ENCODE measurements around the gene SUMO1. TPM values are rescaled to one million over a fixed set of nuclear protein-coding genes. Genes with fewer than 3 reads are reported as not detected.

Gene SUMO1
- total and polyA plus RNA-seq, 2 donors (not counting 3 experiments of a cell fraction or from before 2014, with no cell fraction given): 38.5 to 105 TPM

DNA sequence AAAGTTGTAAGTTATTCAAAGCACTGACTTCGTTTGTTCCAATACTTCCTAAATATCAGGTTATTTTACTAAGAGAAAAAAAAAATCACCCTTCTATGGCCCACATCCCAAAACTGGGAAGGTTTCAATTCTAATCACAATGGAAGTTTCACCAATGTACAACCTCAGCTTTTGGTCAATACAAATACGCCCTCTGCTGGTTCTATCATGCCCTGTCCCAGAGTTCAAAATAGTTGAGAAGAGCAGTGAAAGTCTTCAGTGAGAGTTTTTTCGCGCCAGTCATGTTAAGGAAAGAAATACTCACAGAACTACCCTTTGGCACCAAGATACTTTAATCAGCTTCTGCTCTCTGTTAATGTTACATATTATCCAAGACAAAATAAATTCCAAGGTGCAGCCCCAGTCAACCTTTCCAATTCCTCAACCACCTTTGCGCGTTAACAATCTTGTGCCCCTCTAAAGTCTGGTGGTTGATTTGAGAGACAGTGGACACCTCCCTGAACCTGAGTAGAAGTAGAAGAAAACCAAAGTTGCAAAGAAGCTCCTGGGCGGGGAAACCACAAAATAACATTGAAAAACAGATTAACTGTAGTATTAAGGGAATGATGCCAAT is 59.9 kb downstream of the SUMO1 start:
- H3K9me1 ChIP-seq (replicated peaks; ENCODE audit: control insufficient read depth, extremely low read depth, insufficient read depth, low read length): no peaks in the 10 kb centered on the region
- BruUV-seq (replicated peaks): no TSS peak
- POLR2A ChIA-PET: no interaction called here
- H3K4me3 ChIP-seq (replicated peaks in 1 of 3; ENCODE audit: insufficient read depth in 1 of 3, low read depth in 1 of 3, low read length in 3 of 3): no peak overlapping the region
- TF ChIP-seq, protein P1, sequence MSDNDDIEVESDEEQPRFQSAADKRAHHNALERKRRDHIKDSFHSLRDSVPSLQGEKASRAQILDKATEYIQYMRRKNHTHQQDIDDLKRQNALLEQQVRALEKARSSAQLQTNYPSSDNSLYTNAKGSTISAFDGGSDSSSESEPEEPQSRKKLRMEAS (IDR thresholded peaks at IDR 0.05; ENCODE audit: insufficient read depth, insufficient read length): no peak
- TF ChIP-seq CTCF (IDR thresholded peaks at IDR 0.05; ENCODE audit: extremely low read depth in 1 of 2, insufficient read depth in 1 of 2, low read depth in 1 of 2, low read length in 2 of 2): peak; percentile 67 to 79
- no peaks in the 10 kb centered on the region for H3K9me3 ChIP-seq (replicated peaks; ENCODE audit: control insufficient read depth, insufficient read depth, low read length)
- H3K4me2 ChIP-seq (ENCODE audit: insufficient read depth, low read length): no peak overlapping the region
- CTCF ChIA-PET: interaction anchor here (0.6 to 7.5 kb wide), 21 partner anchors 9 to 942 kb away, joined by 3 to 92 read pairs (median 4); partner anchors contain the start of genes STRADB and TRAK2
- no peak overlapping the region for H2AFZ ChIP-seq (ENCODE audit: low read depth, low read length)
- no peaks in the 10 kb centered on the region for H3K4me1 ChIP-seq (ENCODE audit: control insufficient read depth, extremely low read depth, insufficient read depth, low read length)
- dilution Hi-C loops (cut with MboI; ENCODE audit: extremely low pct_ligation_motif_present, low sequenced_read_pairs) (no loop called here), intact Hi-C loops (cut with micrococcal nuclease) (loop anchor here (1.0 to 2.0 kb wide), 5 partner anchors 74 to 942 kb away; no protein-coding TSS in a partner anchor)
- no peak overlapping the region for H3K27ac ChIP-seq (ENCODE audit: insufficient read depth, low read depth, low read length)
- FAIRE-seq (peak; percentile 87), DNase-seq (ENCODE audit: low read depth, low spot score) (peak; percentile 70)
- no peaks in the 10 kb centered on the region for H3K36me3 ChIP-seq (ENCODE audit: control insufficient read depth in 2 of 2, extremely low read depth in 1 of 2, insufficient read depth in 2 of 2, low read length in 2 of 2)
- no peaks in the 10 kb centered on the region for H3K79me2 ChIP-seq (ENCODE audit: control insufficient read depth, insufficient read depth, low read length)
- H3K27me3 ChIP-seq (ENCODE audit: control insufficient read depth in 2 of 2, insufficient read depth in 2 of 2, low read length in 2 of 2): no peaks in the 10 kb centered on the region
- no peak overlapping the region for H3K9ac ChIP-seq (replicated peaks; ENCODE audit: extremely low read depth, insufficient read depth, low read length)
- no peaks in the 10 kb centered on the region for H4K20me1 ChIP-seq (replicated peaks; ENCODE audit: control insufficient read depth, extremely low read depth, insufficient read depth, low read length)

DNA sequence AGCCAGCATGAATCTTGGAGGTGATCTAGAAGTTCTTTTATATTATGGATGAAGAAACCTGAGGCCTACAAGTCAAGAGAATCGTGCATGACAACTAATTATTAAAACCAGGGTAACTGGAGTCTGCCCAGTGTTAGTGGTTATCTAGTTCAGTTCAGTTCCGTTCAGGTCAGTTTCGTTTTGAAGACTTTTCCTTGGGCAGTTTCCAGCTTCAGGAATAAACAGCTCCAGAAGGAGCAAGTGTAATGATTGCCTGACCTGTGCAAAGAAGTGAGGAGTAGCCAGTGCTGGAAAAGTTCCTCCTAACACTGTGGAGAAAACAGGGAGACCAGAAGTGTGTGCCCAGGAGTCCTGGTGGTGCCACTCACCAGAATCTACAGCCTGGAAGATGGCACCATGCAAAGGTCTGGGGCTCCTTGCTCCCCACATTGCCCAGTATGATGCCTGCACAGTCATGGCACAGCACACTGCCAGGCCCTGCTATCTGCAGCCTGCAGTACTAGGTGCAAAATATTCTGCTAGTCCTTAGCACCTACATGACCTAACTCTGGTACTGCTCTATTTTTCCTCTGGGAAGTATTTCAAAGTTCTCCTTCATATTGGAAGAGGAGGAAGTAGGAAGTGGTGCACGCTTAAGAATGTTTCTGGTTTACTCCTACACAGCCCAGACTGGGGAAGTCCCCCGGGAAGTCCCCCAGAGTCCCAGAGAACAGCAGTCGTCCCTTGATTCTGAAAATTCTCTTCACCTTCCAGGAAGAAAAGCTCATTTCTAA is 65.8 kb downstream of the SUMO1 start:
- H3K9me3 ChIP-seq (replicated peaks; ENCODE audit: control insufficient read depth, insufficient read depth, low read length): no peaks in the 10 kb centered on the region
- no peaks in the 10 kb centered on the region for H3K36me3 ChIP-seq (ENCODE audit: control insufficient read depth in 2 of 2, extremely low read depth in 1 of 2, insufficient read depth in 2 of 2, low read length in 2 of 2)
- ChIA-PET POLR2A (no interaction called here), CTCF (interaction anchor here (0.8 to 1.9 kb wide), 2 partner anchors 305 to 312 kb away, joined by 3 to 8 read pairs; no protein-coding TSS in a partner anchor)
- H3K4me1 ChIP-seq (ENCODE audit: control insufficient read depth, extremely low read depth, insufficient read depth, low read length): peaks cover 3% of the 10 kb centered on the region
- DNase-seq (ENCODE audit: low read depth, low spot score) (no peak), FAIRE-seq (no peak)
- H3K4me3 ChIP-seq (replicated peaks in 1 of 3; ENCODE audit: insufficient read depth in 1 of 3, low read depth in 1 of 3, low read length in 3 of 3): no peak overlapping the region
- dilution Hi-C loops (cut with MboI; ENCODE audit: extremely low pct_ligation_motif_present, low sequenced_read_pairs): no loop called here
- H3K9me1 ChIP-seq (replicated peaks; ENCODE audit: control insufficient read depth, extremely low read depth, insufficient read depth, low read length): no peaks in the 10 kb centered on the region
- no peak overlapping the region for H3K4me2 ChIP-seq (ENCODE audit: insufficient read depth, low read length)
- no peaks in the 10 kb centered on the region for H3K79me2 ChIP-seq (ENCODE audit: control insufficient read depth, insufficient read depth, low read length)
- intact Hi-C loops (cut with micrococcal nuclease): no loop called here
- H3K27ac ChIP-seq (ENCODE audit: insufficient read depth, low read depth, low read length): no peak overlapping the region
- H3K27me3 ChIP-seq (ENCODE audit: control insufficient read depth in 2 of 2, insufficient read depth in 2 of 2, low read length in 2 of 2): no peaks in the 10 kb centered on the region
- no peak for TF ChIP-seq POLR2AphosphoS5 (IDR thresholded peaks at IDR 0.05; ENCODE audit: insufficient read depth, low read depth, low read length)
- TF ChIP-seq JUN (IDR thresholded peaks at IDR 0.05; ENCODE audit: borderline replicate concordance, insufficient read depth, insufficient read length, low read depth): no peak
- no peak for TF ChIP-seq POLR2A (IDR thresholded peaks at IDR 0.05; ENCODE audit: low read depth, low read length)
- TF ChIP-seq, protein P1 (IDR thresholded peaks at IDR 0.05; ENCODE audit: insufficient read depth, insufficient read length): no peak
- TF ChIP-seq FOS (IDR thresholded peaks at IDR 0.05; ENCODE audit: borderline replicate concordance, insufficient read depth, low read length): no peak
- no peak for TF ChIP-seq GATA2 (IDR thresholded peaks at IDR 0.05; ENCODE audit: insufficient read depth, insufficient read length, low read depth, low read length)
- TF ChIP-seq EZH2 (IDR thresholded peaks at IDR 0.05; ENCODE audit: borderline replicate concordance, low read depth, low read length, severe bottlenecking): no peak
- no peak for TF ChIP-seq MYC (IDR thresholded peaks at IDR 0.05; ENCODE audit: low read depth, low read length)
- no peak for TF ChIP-seq CTCF (IDR thresholded peaks at IDR 0.05; ENCODE audit: extremely low read depth in 1 of 2, insufficient read depth in 1 of 2, low read depth in 1 of 2, low read length in 2 of 2)
- BruUV-seq (replicated peaks): no TSS peak
- no peak overlapping the region for H3K9ac ChIP-seq (replicated peaks; ENCODE audit: extremely low read depth, insufficient read depth, low read length)
- no peak overlapping the region for H2AFZ ChIP-seq (ENCODE audit: low read depth, low read length)
- no peaks in the 10 kb centered on the region for H4K20me1 ChIP-seq (replicated peaks; ENCODE audit: control insufficient read depth, extremely low read depth, insufficient read depth, low read length)
